H1 (cell line): ENCODE measurements around the gene R3HCC1L. TPM values are rescaled to one million over a fixed set of nuclear protein-coding genes. Genes with fewer than 3 reads are reported as not detected.

ENCODE experiments used
- KDM5A ChIP-seq: fragments of 200-600 bp; IDR thresholded peaks from 2 replicates; pipeline ENCODE4 v1.7.1; 2012; ENCODE audit warnings: mild to moderate bottlenecking, low read length, inconsistent platforms, mixed read lengths
- SP4 ChIP-seq: IDR thresholded peaks from 2 replicates; pipeline ENCODE4 v1.6.1; 2012; ENCODE audit warnings: low read length, inconsistent platforms
- polyA plus RNA-seq, 7 experiments: library from polyadenylated mRNA; depleted of rRNA in 3 of 7; stranded (reverse) in 5 of 7; unstranded in 2 of 7; fragments of >200 nt in 5 of 7; fragments of 200-250 nt in 2 of 7; gene quantifications; 1 replicate in 5 of 7; 2 replicates in 1 of 7; 4 replicates in 1 of 7; pipeline versions ENCODE4 v1.2.1 to v1.2.3, GENCODE V29; 2011 to 2013; ENCODE audit warnings: missing spikeins in 2 of 7, mixed read lengths in 2 of 7
- total RNA-seq: library from RNA; stranded (reverse); fragmentation: NEBNext Ultra II Directional; extraction: Animal tissue kit (Norgen Biotek cat#: 25700); gene quantifications from 2 replicates; pipeline ENCODE4 v1.2.1, GENCODE V29; 2021

Gene R3HCC1L
- total and polyA plus RNA-seq, 2 of the 8 experiments (the other 6 are each of a cell fraction or from before 2014, with no cell fraction given) = 6.9 to 13.9 TPM

- no peak for TF ChIP-seq KDM5A
- no peak for TF ChIP-seq SP4
Measured at GRCh38 chr10:98257961-98258360, 123.5 kb downstream of the R3HCC1L start (continued).
